Hepatocyte (in vitro differentiated cells): ENCODE results near the gene ITGB1BP1.

ENCODE experiments used
- CTCF ChIP-seq: fragments of 200-600 bp; sonication (generic); IDR thresholded peaks from 2 replicates; pipeline ENCODE4 v1.5.1; 2016; ENCODE audit warnings: antibody characterized with exemption, mild to moderate bottlenecking; ENCODE audit not compliant: poor library complexity
- EZH2 ChIP-seq: fragments of 200-600 bp; sonication (generic); IDR thresholded peaks from 2 replicates; pipeline ENCODE4 v1.6.1; 2016; ENCODE audit warnings: antibody characterized with exemption, mild to moderate bottlenecking, borderline replicate concordance

- TF ChIP-seq CTCF (no peak), EZH2 (no peak)
Observed at GRCh38 chr2:9356261-9356660, 67.1 kb downstream of the ITGB1BP1 start.
